H9 (cell line): Measurements from ENCODE around the gene IGDCC3. TPM values are rescaled to one million over a fixed set of nuclear protein-coding genes. Genes with fewer than 3 reads are reported as not detected.

Experiments
- DNase-seq: peaks from one replicate; pipeline ENCODE4 v3.0.0-alpha.2; 2017
- H2AFZ ChIP-seq: one replicate; pipeline ENCODE4 v1.6.1; 2013; ENCODE audit warnings: mild to moderate bottlenecking, low read length, control low read depth, moderate library complexity
- H2AK5ac ChIP-seq: 2 replicates; pipeline ENCODE4 v1.6.1; 2013; ENCODE audit warnings: low read length, control low read depth, mixed read lengths; ENCODE audit not compliant: insufficient read length
- H2BK120ac ChIP-seq: one replicate; pipeline ENCODE4 v1.6.1; 2013; ENCODE audit warnings: low read depth, mild to moderate bottlenecking, low read length, control low read depth, inconsistent platforms; ENCODE audit not compliant: poor library complexity, severe bottlenecking
- H2BK12ac ChIP-seq: 2 replicates; pipeline ENCODE4 v1.6.1; 2013; ENCODE audit warnings: low read length, control low read depth, mixed read lengths, low read depth; ENCODE audit not compliant: insufficient read length
- H2BK15ac ChIP-seq: 2 replicates; pipeline ENCODE4 v1.6.1; 2013; ENCODE audit warnings: low read depth, low read length, control low read depth
- H2BK20ac ChIP-seq: one replicate; pipeline ENCODE4 v1.6.1; 2013; ENCODE audit warnings: low read depth, mild to moderate bottlenecking, low read length, control low read depth, inconsistent platforms; ENCODE audit not compliant: poor library complexity, severe bottlenecking
- H2BK5ac ChIP-seq: 2 replicates; pipeline ENCODE4 v1.6.1; 2013; ENCODE audit warnings: low read length, control low read depth, mixed read lengths; ENCODE audit not compliant: insufficient read length
- H3K14ac ChIP-seq: 2 replicates; pipeline ENCODE4 v1.6.1; 2013; ENCODE audit warnings: low read length, control low read depth; ENCODE audit not compliant: insufficient read depth
- H3K18ac ChIP-seq: 2 replicates; pipeline ENCODE4 v1.6.1; 2013; ENCODE audit warnings: low read depth, mild to moderate bottlenecking, mixed read lengths, low read length, control low read depth; ENCODE audit not compliant: insufficient read length
- H3K23ac ChIP-seq: 2 replicates; pipeline ENCODE4 v1.6.1; 2013; ENCODE audit warnings: low read length, control low read depth, mixed read lengths, low read depth; ENCODE audit not compliant: insufficient read length
- H3K23me2 ChIP-seq: 2 replicates; pipeline ENCODE4 v1.6.1; 2013; ENCODE audit warnings: low read depth, mild to moderate bottlenecking, mixed read lengths, low read length, control low read depth; ENCODE audit not compliant: insufficient read length, poor library complexity, severe bottlenecking
- H3K27ac ChIP-seq: 2 replicates; pipeline ENCODE4 v1.5.1; 2013; ENCODE audit warnings: low read length, control low read depth, mixed read lengths, low read depth; ENCODE audit not compliant: insufficient read length
- H3K27me3 ChIP-seq: 2 replicates; pipeline ENCODE4 v1.6.1; 2013; ENCODE audit warnings: low read length, control low read depth, inconsistent platforms; ENCODE audit not compliant: insufficient read depth
- H3K4ac ChIP-seq: 2 replicates; pipeline ENCODE4 v1.6.1; 2013; ENCODE audit warnings: low read depth, mild to moderate bottlenecking, control low read depth, inconsistent platforms, low read length, moderate library complexity
- H3K4me1 ChIP-seq: 2 replicates; pipeline ENCODE4 v1.6.1; 2013; ENCODE audit warnings: low read length, control low read depth, inconsistent platforms; ENCODE audit not compliant: insufficient read depth
- H3K4me2 ChIP-seq: 2 replicates; pipeline ENCODE4 v1.6.1; 2013; ENCODE audit warnings: low read length, control low read depth, mixed read lengths; ENCODE audit not compliant: insufficient read length, insufficient read depth
- H3K56ac ChIP-seq: 2 replicates; pipeline ENCODE4 v1.6.1; 2013; ENCODE audit warnings: low read depth, mild to moderate bottlenecking, mixed read lengths, low read length, control low read depth; ENCODE audit not compliant: insufficient read length
- H3K79me1 ChIP-seq: 2 replicates; pipeline ENCODE4 v1.6.1; 2013; ENCODE audit warnings: low read depth, mild to moderate bottlenecking, moderate library complexity, low read length, control low read depth, inconsistent platforms; ENCODE audit not compliant: insufficient read depth, poor library complexity, severe bottlenecking
- H3K79me2 ChIP-seq: 2 replicates; pipeline ENCODE4 v1.6.1; 2013; ENCODE audit warnings: low read length, control low read depth, inconsistent platforms; ENCODE audit not compliant: insufficient read depth
- H3K9ac ChIP-seq: 2 replicates; pipeline ENCODE4 v1.6.1; 2013; ENCODE audit warnings: low read length, control low read depth, mixed read lengths; ENCODE audit not compliant: insufficient read length; ENCODE audit errors: extremely low read depth
- H3K9me3 ChIP-seq: one replicate; pipeline ENCODE4 v1.6.1; 2013; ENCODE audit warnings: low read depth, low read length, inconsistent platforms; ENCODE audit not compliant: control insufficient read depth
- H3T11ph ChIP-seq: one replicate; pipeline ENCODE4 v1.6.1; 2013; ENCODE audit warnings: mild to moderate bottlenecking, low read length, control low read depth, inconsistent platforms
- H4K20me1 ChIP-seq: one replicate; pipeline ENCODE4 v1.6.1; 2013; ENCODE audit not compliant: control insufficient read depth, insufficient read length, insufficient read depth
- H4K5ac ChIP-seq: 2 replicates; pipeline ENCODE4 v1.6.1; 2013; ENCODE audit warnings: low read depth, mild to moderate bottlenecking, mixed read lengths, low read length, control low read depth; ENCODE audit not compliant: insufficient read length
- H4K8ac ChIP-seq: replicated peaks from 2 replicates; pipeline ENCODE4 v1.6.1; 2013; ENCODE audit warnings: low read length, control low read depth, mixed read lengths, low read depth; ENCODE audit not compliant: insufficient read length
- H4K91ac ChIP-seq: 2 replicates; pipeline ENCODE4 v1.6.1; 2013; ENCODE audit warnings: low read depth, mild to moderate bottlenecking, moderate library complexity, mixed read lengths, low read length, control low read depth; ENCODE audit not compliant: insufficient read length
- H3K27ac Mint-ChIP-seq, 3 experiments: 2 replicates in 2 of 3; 3 replicates in 1 of 3; pipeline ENCODE4 v1.8.0; 2020 to 2021; ENCODE audit warnings: mixed read lengths in 3 of 3, mild to moderate bottlenecking in 1 of 3, moderate library complexity in 1 of 3
- H3K27me3 Mint-ChIP-seq: 2 replicates; pipeline ENCODE4 v1.8.0; 2021; ENCODE audit warnings: low read depth, mild to moderate bottlenecking, moderate library complexity, mixed read lengths
- H3K36me3 Mint-ChIP-seq, 3 experiments: 2 replicates in 2 of 3; 3 replicates in 1 of 3; pipeline ENCODE4 v1.8.0; 2020 to 2021; ENCODE audit warnings: low read depth in 3 of 3, mixed read lengths in 3 of 3; ENCODE audit not compliant: insufficient read depth in 1 of 3
- H3K4me1 Mint-ChIP-seq, 2 experiments: 2 replicates each; pipeline ENCODE4 v1.8.0; 2020; ENCODE audit warnings: mixed read lengths in 2 of 2
- H3K4me3 Mint-ChIP-seq, 2 experiments: 2 replicates in 1 of 2; 3 replicates in 1 of 2; pipeline ENCODE4 v1.8.0; 2020 to 2021; ENCODE audit warnings: mild to moderate bottlenecking in 2 of 2, mixed read lengths in 2 of 2, moderate library complexity in 1 of 2
- H3K9me3 Mint-ChIP-seq, 2 experiments: 2 replicates in 1 of 2; 3 replicates in 1 of 2; pipeline ENCODE4 v1.8.0; 2020; ENCODE audit warnings: mild to moderate bottlenecking in 2 of 2, mixed read lengths in 2 of 2, moderate library complexity in 1 of 2
- CTCF ChIP-seq: fragments of 200-600 bp; sonication (generic); conservative IDR thresholded peaks from 3 replicates; pipeline ENCODE4 v1.8.0; 2021; ENCODE audit warnings: antibody characterized with exemption, mild to moderate bottlenecking
- WGBS: extraction: QIAGEN DNeasy Blood & Tissue Kit; methylation state at CpG from one replicate; pipeline ENCODE4 v1.1.7; 2013; ENCODE audit warnings: missing lambda C conversion rate, low lambda C conversion rate, mixed read lengths; ENCODE audit not compliant: insufficient read length; ENCODE audit errors: extremely low coverage; 5-methylcytosine and 5-hydroxymethylcytosine counted together
- total RNA-seq: library from RNA; stranded (reverse); gene quantifications from 2 replicates; pipeline ENCODE4 v1.2.1, GENCODE V29; 2021

Gene IGDCC3
- total RNA-seq, 1 experiment from 2014 or later = 18.9 TPM

DNA sequence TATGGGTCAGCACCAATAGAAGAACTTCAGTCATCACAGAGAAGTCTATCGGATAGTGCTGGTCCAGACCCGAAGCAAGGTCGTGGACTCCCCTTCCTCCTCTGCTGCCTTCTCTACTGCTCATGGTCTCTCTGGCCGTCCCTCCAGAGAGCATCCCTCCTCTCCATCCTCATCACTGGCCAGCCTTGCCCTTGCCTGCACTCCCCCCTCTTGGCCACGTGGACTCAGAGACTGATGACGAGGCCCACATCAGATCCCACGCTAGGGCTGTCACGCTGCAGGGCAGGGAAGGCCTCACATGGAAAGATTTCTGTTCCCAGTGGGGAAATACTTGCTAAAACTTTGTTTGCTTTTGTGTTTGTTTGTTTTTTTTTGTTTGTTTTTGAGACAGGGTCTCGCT is 35.3 kb downstream of the IGDCC3 start:
- no peak overlapping the region for H2BK5ac ChIP-seq
- no peak for DNase-seq
- peaks cover 10% of the 10 kb centered on the region; the same call in 1 of the 2 replicates for H3K4me1 ChIP-seq
- no peak overlapping the region for H3K4ac ChIP-seq
- Mint-ChIP-seq H3K27me3 (no peaks in the 10 kb centered on the region), H3K27ac (no peak overlapping the region), H3K9me3 (no peaks in the 10 kb centered on the region), H3K4me1 (peaks cover 35 to 42% of the 10 kb centered on the region in 2 experiments), H3K36me3 (no peaks in the 10 kb centered on the region; a peak in 2 of 7 replicates), H3K4me3 (no peak overlapping the region)
- no CpG with 5 or more reads among the region's 9 CpGs for WGBS
- no peak overlapping the region for H2BK120ac ChIP-seq
- TF ChIP-seq CTCF = no peak
- no peak overlapping the region for H3T11ph ChIP-seq
- H3K27me3 ChIP-seq = no peaks in the 10 kb centered on the region
- H3K79me1 ChIP-seq = no peaks in the 10 kb centered on the region
- H2BK12ac ChIP-seq = no peak overlapping the region
- H3K23ac ChIP-seq = no peak overlapping the region
- H2AK5ac ChIP-seq = no peak overlapping the region
- H3K23me2 ChIP-seq = no peaks in the 10 kb centered on the region
- H2AFZ ChIP-seq = no peak overlapping the region
- no peak overlapping the region for H3K4me2 ChIP-seq
- H2BK15ac ChIP-seq = no peak overlapping the region
- no peak overlapping the region for H4K5ac ChIP-seq
- H3K9me3 ChIP-seq = no peaks in the 10 kb centered on the region
- H2BK20ac ChIP-seq = no peak overlapping the region
- no peaks in the 10 kb centered on the region for H3K79me2 ChIP-seq
- H3K18ac ChIP-seq = no peak overlapping the region
- no peaks in the 10 kb centered on the region for H4K20me1 ChIP-seq
- H4K8ac ChIP-seq = no peak overlapping the region
- no peak overlapping the region for H4K91ac ChIP-seq
- no peak overlapping the region for H3K9ac ChIP-seq
- no peak overlapping the region for H3K14ac ChIP-seq
- H3K27ac ChIP-seq = no peak overlapping the region
- H3K56ac ChIP-seq = no peak overlapping the region
